ENCODE results near the gene BGLAP.

The BGLAP gene

DNA sequence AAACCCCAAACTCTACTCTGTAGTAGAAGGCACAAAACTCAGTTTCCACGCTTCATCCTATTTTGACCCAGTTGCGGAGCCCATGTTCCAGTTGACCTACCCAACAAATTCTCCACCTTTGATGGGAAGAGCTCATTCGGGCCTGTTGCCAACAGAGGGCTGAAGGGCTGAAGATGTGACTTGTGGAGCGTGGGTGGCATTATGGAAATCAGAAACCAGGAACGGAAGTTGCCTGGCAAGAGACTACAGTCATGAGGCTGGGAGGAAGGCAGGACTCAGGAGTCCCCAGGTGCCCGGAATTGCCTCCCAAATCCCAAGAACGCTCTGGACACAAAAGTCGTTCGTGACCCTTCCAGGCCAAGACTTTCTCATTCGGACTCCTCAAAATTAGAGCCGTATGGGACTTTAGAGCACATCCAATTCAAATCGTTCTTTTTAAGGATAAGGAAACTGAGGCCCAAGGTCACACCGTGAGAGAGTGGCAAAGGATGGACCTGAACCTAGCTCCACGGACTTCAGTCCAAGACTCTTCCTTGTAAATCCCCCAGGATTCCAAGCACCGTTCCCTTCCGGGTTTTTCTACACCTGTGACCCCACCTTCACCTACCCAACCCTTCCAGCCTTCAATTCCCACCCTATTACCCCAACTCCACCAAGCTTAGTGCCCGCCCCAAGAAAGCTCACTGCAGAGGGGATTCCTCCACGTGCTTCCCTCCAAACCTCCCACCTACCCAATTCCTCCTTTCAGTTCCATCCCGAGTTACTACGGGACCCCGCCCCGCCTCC lies 39.9 kb downstream of the BGLAP start:
- Histone ChIP-seq H3K27me3 (ENCODE audit: low read depth, low read length) (no peaks in the 10 kb centered on the region), H3K27ac (ENCODE audit: low read length) (peak overlapping the region; percentile 70), H3K9me3 (ENCODE audit: control insufficient read depth in 1 of 2, low read length in 2 of 2) (no peaks in the 10 kb centered on the region), H3K36me3 (ENCODE audit: control insufficient read depth in 1 of 2, insufficient read depth in 2 of 2, low read length in 2 of 2) (peaks cover 16 to 23% of the 10 kb centered on the region in 2 donors), H3K4me3 (ENCODE audit: low read depth in 1 of 2, low read length in 2 of 2) (peak overlapping the region; percentile 80 to 95), H3K4me1 (ENCODE audit: control insufficient read depth in 1 of 2, insufficient read depth in 2 of 2, low read length in 2 of 2) (peaks cover 16 to 28% of the 10 kb centered on the region in 2 donors)

DNA sequence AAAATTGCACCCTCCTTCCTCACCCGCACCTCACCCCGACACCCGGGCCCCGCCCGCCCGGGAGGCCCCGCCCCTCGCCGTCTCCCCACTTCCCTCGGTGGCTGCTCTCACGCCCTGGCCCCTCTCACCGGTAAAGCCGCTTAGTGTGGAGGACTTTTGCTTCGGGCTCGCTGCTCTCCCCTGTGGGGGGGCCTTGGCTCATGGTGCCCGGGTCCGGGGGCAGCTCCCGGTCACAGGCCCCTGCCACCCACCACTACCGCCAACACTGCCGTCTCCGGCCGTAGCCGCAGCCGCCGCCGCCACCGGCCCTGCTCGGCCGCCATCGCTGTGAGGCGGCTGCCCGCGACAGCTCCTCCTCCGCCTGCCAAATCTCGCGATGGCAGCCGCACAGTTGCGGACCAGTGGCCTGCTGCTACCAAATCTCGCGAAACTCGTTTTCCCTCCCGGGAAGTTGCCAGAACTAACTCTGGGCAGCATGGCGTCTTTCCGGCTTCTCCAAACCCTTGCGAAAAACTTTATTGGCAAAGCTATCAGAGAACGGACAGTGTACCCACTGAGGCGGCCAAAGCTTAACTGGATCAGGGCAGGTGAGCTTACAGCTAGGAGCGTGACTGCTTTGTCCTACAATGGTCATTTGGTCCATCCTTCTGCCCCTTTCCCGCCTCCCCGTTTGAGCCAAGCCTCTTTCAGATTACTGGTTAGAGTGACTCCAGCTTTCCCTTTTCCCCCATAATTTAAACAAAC lies 40.7 kb downstream of the BGLAP start, which contains the start of gene SMG5:
SMG5 (minus strand) TSS at position 347 of the 744 bp plus-strand sequence; CDS start at position 202, 145 bp downstream.
- H3K27ac ChIP-seq (ENCODE audit: low read length) = peak within 1 kb of the TSS; percentile 88
- no peaks in the 10 kb centered on the region for H3K27me3 ChIP-seq (ENCODE audit: low read depth, low read length)
- peaks cover 11 to 15% of the 10 kb centered on the region in 2 donors for H3K36me3 ChIP-seq (ENCODE audit: control insufficient read depth in 1 of 2, insufficient read depth in 2 of 2, low read length in 2 of 2)
- peaks cover 16 to 28% of the 10 kb centered on the region in 2 donors for H3K4me1 ChIP-seq (ENCODE audit: control insufficient read depth in 1 of 2, insufficient read depth in 2 of 2, low read length in 2 of 2)
- H3K9me3 ChIP-seq (ENCODE audit: control insufficient read depth in 1 of 2, low read length in 2 of 2) = no peaks in the 10 kb centered on the region
- H3K4me3 ChIP-seq (ENCODE audit: low read depth in 1 of 2, low read length in 2 of 2) = peak within 1 kb of the TSS; percentile 80 to 95

DNA sequence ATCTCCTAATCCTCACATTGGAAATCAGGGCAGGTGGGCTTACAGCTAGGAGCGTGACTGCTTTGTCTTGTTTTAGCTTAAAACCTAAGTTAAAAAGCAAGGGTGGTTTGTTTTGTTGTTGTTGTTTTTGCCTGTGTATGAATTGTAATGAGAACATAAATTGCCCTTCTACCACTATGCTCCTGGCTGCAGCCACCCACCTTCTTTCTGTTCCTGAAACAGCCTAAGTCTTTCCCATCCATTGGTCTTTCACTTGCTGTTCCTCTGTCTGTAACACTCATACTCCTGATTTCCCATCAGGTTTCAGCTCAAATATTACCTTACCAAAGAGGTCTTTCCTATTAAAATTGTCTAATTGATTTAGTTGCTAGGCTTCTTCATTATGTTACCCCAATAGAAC lies 41.5 kb downstream of the BGLAP start:
- H3K9me3 ChIP-seq (ENCODE audit: control insufficient read depth in 1 of 2, low read length in 2 of 2) = no peaks in the 10 kb centered on the region
- peak overlapping the region; percentile 80 to 95 for H3K4me3 ChIP-seq (ENCODE audit: low read depth in 1 of 2, low read length in 2 of 2)
- peaks cover 4 to 8% of the 10 kb centered on the region in 2 donors for H3K36me3 ChIP-seq (ENCODE audit: control insufficient read depth in 1 of 2, insufficient read depth in 2 of 2, low read length in 2 of 2)
- peaks cover 16 to 28% of the 10 kb centered on the region in 2 donors for H3K4me1 ChIP-seq (ENCODE audit: control insufficient read depth in 1 of 2, insufficient read depth in 2 of 2, low read length in 2 of 2)
- peak overlapping the region; percentile 88 for H3K27ac ChIP-seq (ENCODE audit: low read length)
- no peaks in the 10 kb centered on the region for H3K27me3 ChIP-seq (ENCODE audit: low read depth, low read length)

DNA sequence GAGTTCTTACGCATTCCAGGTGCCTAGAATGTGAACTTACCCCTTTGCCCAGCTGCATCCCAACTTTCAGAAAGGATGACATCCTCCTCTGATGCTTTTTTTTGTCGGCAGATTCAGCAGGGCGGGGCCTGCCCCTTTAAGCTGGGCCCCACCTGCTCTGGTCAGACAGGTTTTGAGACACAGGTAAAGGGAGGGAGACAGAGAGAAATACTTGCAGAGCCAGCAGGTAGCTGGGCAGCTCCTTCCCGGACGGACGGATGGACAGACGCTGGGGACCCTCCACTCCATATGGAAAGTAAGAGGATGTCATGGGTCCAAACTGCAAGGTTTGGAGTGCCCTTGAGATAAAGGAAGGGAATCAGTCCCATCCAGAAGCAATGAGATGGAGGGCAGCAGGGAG lies 42.1 kb downstream of the BGLAP start, which contains the start of gene TMEM79:
TMEM79 (plus strand) TSS at position 214 of the 400 bp plus-strand sequence. CDS start 902 bp downstream, outside the sequence.
- H3K27me3 ChIP-seq (ENCODE audit: low read depth, low read length) = no peaks in the 10 kb centered on the region
- peaks cover 16 to 28% of the 10 kb centered on the region in 2 donors for H3K4me1 ChIP-seq (ENCODE audit: control insufficient read depth in 1 of 2, insufficient read depth in 2 of 2, low read length in 2 of 2)
- peak within 1 kb of the TSS; percentile 88 for H3K27ac ChIP-seq (ENCODE audit: low read length)
- H3K4me3 ChIP-seq (ENCODE audit: low read depth in 1 of 2, low read length in 2 of 2) = peak within 1 kb of the TSS; percentile 80 to 95
- H3K36me3 ChIP-seq (ENCODE audit: control insufficient read depth in 1 of 2, insufficient read depth in 2 of 2, low read length in 2 of 2) = peaks cover 4 to 10% of the 10 kb centered on the region in 2 donors
- no peaks in the 10 kb centered on the region for H3K9me3 ChIP-seq (ENCODE audit: control insufficient read depth in 1 of 2, low read length in 2 of 2)

DNA sequence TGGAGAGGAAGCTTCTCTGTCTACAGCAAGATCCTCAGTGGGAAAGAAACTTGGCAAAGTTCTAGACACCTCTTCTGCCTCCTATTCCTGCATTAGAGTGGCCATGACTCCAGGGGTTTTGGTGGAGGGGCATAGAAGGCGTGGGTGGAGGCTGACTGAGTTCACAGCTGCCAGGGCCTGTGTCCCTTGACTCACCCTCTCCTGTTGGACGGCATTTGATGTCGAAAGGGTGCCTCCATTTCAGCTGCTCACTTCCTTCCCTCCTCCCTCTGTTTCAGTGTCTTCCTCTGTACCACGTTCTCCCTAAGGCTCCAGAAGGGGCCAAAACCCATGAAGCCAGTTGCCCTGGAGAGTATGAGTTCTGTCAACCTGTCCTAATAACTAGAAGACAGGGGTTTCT lies 42.8 kb downstream of the BGLAP start:
- Histone ChIP-seq H3K27ac (ENCODE audit: low read length) (no peak overlapping the region), H3K36me3 (ENCODE audit: control insufficient read depth in 1 of 2, insufficient read depth in 2 of 2, low read length in 2 of 2) (peaks cover 4 to 11% of the 10 kb centered on the region in 2 donors), H3K4me3 (ENCODE audit: low read depth in 1 of 2, low read length in 2 of 2) (no peak overlapping the region), H3K27me3 (ENCODE audit: low read depth, low read length) (no peaks in the 10 kb centered on the region), H3K4me1 (ENCODE audit: control insufficient read depth in 1 of 2, insufficient read depth in 2 of 2, low read length in 2 of 2) (peaks cover 16 to 28% of the 10 kb centered on the region in 2 donors), H3K9me3 (ENCODE audit: control insufficient read depth in 1 of 2, low read length in 2 of 2) (no peaks in the 10 kb centered on the region)

DNA sequence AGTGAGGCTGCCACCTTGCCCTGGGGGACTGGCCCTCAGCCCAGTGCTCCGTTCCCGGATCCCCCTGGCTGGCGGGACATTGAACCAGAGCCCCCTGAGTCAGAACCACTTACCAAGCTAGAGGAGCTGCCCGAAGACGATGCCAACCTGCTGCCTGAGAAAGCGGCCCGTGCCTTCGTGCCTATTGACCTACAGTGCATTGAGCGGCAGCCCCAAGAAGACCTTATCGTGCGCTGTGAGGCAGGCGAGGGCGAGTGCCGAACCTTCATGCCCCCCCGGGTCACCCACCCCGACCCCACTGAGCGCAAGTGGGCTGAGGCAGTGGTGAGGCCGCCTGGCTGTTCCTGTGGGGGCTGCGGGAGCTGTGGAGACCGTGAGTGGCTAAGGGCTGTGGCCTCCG lies 43.5 kb downstream of the BGLAP start:
- no peaks in the 10 kb centered on the region for H3K9me3 ChIP-seq (ENCODE audit: control insufficient read depth in 1 of 2, low read length in 2 of 2)
- no peak overlapping the region for H3K4me3 ChIP-seq (ENCODE audit: low read depth in 1 of 2, low read length in 2 of 2)
- peaks cover 0 to 11% of the 10 kb centered on the region in 2 donors for H3K36me3 ChIP-seq (ENCODE audit: control insufficient read depth in 1 of 2, insufficient read depth in 2 of 2, low read length in 2 of 2)
- H3K27ac ChIP-seq (ENCODE audit: low read length) = no peak overlapping the region
- H3K27me3 ChIP-seq (ENCODE audit: low read depth, low read length) = no peaks in the 10 kb centered on the region
- peaks cover 16 to 28% of the 10 kb centered on the region in 2 donors for H3K4me1 ChIP-seq (ENCODE audit: control insufficient read depth in 1 of 2, insufficient read depth in 2 of 2, low read length in 2 of 2)

DNA sequence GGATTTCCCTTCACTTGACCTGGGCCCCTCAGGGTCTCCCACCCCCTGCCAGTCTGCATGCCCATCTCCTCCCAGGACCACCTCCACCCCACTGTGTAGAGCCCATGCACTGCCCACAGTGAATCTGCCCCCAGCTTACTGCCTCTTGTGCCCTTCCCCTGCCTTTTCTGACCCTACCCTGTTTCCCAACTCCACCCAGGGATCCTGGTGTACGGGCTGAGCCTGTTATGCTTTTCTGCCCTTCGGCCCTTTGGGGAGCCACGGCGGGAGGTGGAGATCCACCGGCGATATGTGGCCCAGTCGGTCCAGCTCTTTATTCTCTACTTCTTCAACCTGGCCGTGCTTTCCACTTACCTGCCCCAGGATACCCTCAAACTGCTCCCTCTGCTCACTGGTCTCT lies 44.1 kb downstream of the BGLAP start:
- Histone ChIP-seq H3K36me3 (ENCODE audit: control insufficient read depth in 1 of 2, insufficient read depth in 2 of 2, low read length in 2 of 2) (peaks cover 0 to 11% of the 10 kb centered on the region in 2 donors), H3K27me3 (ENCODE audit: low read depth, low read length) (no peaks in the 10 kb centered on the region), H3K27ac (ENCODE audit: low read length) (no peak overlapping the region), H3K4me1 (ENCODE audit: control insufficient read depth in 1 of 2, insufficient read depth in 2 of 2, low read length in 2 of 2) (peaks cover 16 to 23% of the 10 kb centered on the region in 2 donors), H3K9me3 (ENCODE audit: control insufficient read depth in 1 of 2, low read length in 2 of 2) (no peaks in the 10 kb centered on the region), H3K4me3 (ENCODE audit: low read depth in 1 of 2, low read length in 2 of 2) (no peak overlapping the region)

DNA sequence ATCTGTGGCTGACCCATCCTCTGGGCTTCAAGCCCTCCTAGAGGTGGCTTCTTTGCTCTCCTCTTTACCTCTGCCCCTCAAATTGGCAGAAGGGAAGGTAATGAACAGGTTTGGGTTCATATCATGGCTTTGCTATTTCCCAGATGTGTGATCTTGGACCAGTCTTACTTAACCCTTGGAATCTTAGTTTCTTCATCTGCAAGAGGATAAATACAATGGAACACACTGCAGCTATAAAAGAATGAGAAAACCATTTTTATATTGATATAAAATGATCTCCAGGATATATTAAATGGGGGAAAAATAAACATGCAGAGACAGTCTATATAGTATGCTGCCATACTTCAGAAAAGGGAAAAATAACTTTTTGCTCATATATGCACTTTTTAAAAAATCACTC lies 47.9 kb downstream of the BGLAP start:
- Histone ChIP-seq H3K4me1 (ENCODE audit: control insufficient read depth in 1 of 2, insufficient read depth in 2 of 2, low read length in 2 of 2) (peaks cover 4 to 6% of the 10 kb centered on the region in 2 donors), H3K36me3 (ENCODE audit: control insufficient read depth in 1 of 2, insufficient read depth in 2 of 2, low read length in 2 of 2) (peaks cover 7 to 8% of the 10 kb centered on the region in 2 donors), H3K27me3 (ENCODE audit: low read depth, low read length) (no peaks in the 10 kb centered on the region), H3K27ac (ENCODE audit: low read length) (no peak overlapping the region), H3K9me3 (ENCODE audit: control insufficient read depth in 1 of 2, low read length in 2 of 2) (no peaks in the 10 kb centered on the region), H3K4me3 (ENCODE audit: low read depth in 1 of 2, low read length in 2 of 2) (no peak overlapping the region)

DNA sequence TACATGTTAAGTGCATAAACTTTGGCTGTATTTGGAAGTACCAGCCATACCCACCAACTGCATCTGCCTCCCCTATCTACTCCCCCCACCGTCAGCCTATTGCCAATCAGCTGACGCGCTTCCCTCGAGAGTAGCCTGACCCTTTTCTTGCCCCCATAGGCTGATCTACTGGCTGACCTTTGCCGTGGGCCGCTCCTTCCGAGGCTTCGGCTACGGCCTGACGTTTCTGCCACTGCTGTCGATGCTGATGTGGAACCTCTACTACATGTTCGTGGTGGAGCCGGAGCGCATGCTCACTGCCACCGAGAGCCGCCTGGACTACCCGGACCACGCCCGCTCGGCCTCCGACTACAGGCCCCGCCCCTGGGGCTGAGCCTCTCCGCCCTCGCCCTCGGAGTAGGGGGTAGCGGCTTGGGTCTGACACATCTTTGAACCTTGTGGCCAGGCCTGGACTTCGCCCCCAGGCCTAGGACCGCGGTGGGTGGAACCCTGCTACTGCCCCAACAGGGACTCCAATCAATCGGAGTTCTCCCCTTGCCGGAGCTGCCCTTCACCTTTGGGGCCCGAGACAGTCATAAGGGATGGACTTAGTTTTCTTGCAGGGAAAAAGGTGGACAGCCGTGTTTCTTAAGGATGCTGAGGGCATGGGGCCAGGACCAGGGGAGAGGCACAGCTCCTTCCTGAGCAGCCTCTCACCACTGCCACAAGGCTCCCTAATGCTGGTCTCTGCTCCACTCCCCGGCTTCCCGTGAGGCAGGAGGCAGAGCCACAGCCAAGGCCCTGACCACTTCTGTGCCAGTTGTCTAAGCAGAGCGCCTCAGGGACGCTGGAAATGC lies 49.5 kb downstream of the BGLAP start:
- Histone ChIP-seq H3K27ac (ENCODE audit: low read length) (peak overlapping the region; percentile 79), H3K4me3 (ENCODE audit: low read depth in 1 of 2, low read length in 2 of 2) (peak overlapping the region; percentile 66 to 72), H3K4me1 (ENCODE audit: control insufficient read depth in 1 of 2, insufficient read depth in 2 of 2, low read length in 2 of 2) (peaks cover 6 to 14% of the 10 kb centered on the region in 2 donors), H3K9me3 (ENCODE audit: control insufficient read depth in 1 of 2, low read length in 2 of 2) (no peaks in the 10 kb centered on the region), H3K36me3 (ENCODE audit: control insufficient read depth in 1 of 2, insufficient read depth in 2 of 2, low read length in 2 of 2) (peaks cover 7 to 8% of the 10 kb centered on the region in 2 donors), H3K27me3 (ENCODE audit: low read depth, low read length) (no peaks in the 10 kb centered on the region)
